HT1080 (cell line): ENCODE measurements around the gene TMC3. TPM values are rescaled to one million over a fixed set of nuclear protein-coding genes. Genes with fewer than 3 reads are reported as not detected.
A peak's percentile ranks its signal among the peaks of the same experiment; 100 is the strongest.

Experiments
- DNase-seq: peaks from one replicate; pipeline ENCODE4 v3.0.0-alpha.2; 2015; ENCODE audit warnings: low read depth
- total RNA-seq: library from RNA; depleted of rRNA; stranded (reverse); fragments of >200 nt; shearing (Covaris generic); gene quantifications from 2 replicates; pipeline ENCODE4 v1.2.3, GENCODE V29; 2014

Gene TMC3
- total RNA-seq, 1 experiment from 2014 or later: not detected

DNA sequence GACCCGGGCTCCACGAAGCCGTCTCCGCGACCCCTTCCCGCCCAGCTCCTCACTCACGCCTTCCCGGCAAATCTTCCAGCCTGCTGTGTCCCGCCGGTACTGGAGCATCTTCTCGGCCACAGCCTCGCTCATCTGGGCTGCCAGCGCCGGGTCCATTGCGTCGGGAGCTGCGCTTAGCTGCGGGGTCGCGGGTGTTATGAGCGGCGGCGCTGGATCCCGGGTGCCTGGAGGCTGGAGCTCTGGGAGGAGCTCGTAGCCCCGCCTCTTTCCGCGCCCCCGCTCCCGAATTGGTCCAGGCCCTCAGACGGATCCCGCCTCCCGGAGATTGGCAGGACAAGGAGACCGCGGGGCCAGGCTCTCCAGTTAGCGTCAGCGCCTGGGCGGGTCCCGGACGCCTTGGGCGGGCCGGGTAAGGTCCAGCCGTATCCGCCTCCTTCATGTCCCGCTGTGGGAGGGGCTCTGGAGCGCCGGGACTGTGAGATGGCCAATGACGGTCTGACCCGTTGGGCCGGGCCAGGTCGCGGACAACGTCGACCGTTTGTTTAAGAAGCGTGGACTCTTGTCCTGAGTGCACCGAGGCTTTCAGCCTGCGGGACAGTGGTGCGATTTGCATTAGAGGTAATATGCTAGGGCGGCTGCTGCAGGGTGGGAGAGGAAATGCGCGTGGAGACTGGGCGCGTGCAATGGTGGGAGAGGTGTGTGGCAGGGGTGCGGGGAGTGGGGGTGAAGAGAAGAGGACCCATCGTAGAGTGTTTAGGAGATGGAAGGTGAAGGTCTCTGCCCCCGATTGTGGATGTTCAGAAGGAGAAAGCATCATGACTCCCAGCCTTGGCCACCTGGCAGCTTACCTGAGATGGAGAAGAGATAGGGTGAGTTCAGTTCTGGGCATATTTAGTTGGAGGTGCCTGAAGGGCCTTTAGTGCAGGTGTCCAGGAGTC is 49.8 kb downstream of the TMC3 start, which contains the start of gene STARD5:
Gene STARD5, minus strand, starts transcription at position 198 of the 938 bp plus-strand sequence. Its CDS starts 42 bp downstream, at position 156.
- DNase-seq: peak; percentile 96

DNA sequence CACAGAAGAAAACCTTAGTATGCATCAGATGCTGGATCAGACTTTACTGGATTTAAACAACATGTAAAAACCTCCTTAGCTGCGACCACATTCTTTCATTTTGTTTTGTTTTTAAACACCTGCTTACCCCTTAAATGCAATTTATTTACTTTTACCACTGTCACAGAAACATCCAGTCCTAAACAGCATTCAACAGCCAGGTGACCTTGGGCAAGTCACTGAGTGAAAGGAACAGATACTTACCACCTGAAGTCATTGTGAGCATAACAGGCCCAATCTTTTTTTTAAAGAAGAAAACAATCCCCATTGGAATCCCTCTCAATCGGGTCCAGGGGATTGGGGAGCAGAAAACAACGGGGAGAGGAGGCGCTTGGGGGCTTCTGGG is 50.5 kb downstream of the TMC3 start:
- DNase-seq: no peak

DNA sequence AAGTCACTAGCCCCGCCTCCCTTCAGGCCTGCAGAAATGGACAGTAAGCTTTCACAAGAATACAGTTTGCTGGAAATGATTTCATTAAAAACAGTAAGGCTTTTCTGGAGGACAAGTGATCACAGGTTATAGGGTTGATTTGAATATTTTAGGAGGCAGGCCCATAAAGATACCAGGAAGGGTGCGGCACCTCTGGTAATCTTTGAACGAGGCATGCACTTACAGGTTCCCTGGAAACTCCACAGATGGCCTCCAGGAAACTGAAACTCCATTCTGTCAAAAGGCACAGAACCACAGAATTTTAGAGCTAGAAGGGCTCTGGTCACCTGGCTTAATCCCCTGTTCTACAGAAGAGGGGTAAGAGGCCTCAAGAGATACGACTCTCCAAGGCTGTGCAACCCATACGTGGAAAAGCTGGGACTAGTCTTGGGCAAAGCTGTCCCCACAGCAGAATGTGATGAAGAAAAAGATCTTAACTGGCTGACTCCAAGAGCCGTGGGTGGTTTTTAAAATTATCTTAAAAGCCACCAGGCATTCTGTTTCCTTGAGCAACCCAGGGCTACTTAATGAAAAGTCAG is 51.2 kb downstream of the TMC3 start:
- DNase-seq: no peak

DNA sequence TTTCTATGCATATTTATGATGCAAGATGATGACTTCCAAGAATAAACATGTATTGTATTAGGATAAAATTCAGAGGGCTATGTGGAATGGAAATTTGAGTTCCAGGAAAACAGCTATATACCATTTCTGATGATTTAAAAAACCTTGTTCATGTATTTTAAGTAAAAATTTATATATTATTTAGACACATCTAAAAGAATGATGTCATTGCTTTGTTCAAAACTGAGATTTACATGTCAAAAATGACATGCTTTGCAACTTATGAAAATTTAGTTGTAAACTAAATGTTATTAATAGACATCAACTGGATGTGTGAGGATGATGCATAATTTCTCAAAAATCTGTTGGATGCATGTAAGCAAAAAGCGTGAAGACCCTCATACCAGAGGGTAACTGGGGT is 52.3 kb downstream of the TMC3 start:
- no peak for DNase-seq

DNA sequence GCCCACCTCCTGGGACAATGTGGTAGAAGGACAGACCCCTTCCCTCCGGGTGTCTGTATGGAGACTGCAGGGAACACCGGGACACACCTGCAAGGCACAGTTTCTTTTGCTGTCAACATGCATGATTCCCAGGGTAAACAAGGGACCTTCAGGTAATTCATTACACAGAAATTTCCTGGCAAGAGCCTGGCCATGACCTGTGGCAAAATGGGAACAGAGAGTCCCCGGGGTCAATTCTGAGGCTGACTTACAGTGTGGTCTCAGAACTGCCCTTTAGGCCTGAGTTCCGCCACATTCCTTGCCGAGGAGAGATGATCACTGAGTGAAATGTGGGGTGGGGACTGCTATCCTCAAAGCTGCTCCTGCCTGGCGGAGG is 56.4 kb downstream of the TMC3 start:
- DNase-seq: no peak

DNA sequence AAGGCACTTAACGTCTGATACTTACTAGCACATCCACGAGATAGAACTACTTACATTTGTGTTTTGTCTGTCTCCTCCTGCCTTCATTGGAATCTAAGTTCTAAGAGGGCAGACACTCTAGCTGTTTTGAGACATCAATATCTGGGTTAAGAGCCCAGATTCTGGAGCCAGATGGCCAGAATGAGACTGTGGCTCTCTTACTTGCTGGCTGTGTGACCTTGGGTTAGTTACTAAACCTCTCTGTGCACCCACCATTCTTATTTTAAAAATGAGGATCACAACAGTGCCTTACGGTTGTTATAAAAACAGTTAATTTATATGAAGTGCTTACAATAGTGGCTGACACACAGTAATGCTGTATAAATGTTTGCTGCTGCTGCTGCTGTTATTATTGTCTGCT is 57.7 kb downstream of the TMC3 start:
- no peak for DNase-seq

DNA sequence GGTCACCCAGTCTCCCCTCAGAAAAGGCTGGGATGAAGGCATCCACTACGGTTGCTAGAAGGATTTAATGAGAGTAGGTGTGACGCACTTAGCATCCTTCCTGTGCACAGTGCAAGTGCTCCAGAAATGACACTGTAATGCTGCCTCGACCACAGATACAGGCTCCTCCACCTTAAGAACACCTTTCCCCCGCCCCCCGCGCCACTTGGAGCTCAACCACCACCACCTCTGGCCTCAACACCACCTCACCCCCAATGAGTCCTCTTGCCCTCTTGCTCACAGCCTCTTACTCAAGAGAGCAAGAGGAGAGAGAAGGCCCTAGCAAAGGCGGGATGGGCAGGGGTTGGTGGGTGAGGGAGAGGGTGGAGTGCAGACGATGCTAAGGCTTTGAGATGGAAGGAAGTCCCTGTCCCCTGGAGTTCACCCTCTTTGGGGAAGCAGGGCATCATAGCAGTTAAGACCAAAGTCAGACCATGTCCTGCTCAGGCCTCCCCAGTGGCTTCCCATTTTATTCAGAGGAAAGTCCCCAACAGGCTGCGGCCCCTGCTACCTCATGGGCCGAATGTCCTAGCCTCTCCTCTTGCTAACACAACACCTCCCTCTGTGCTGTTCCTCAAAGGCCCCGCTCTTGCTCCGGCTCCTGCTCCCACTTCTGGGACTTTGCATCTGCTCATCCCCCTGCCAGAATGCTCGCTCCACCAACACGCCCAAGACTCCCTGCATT is 58.4 kb downstream of the TMC3 start:
- DNase-seq: no peak

DNA sequence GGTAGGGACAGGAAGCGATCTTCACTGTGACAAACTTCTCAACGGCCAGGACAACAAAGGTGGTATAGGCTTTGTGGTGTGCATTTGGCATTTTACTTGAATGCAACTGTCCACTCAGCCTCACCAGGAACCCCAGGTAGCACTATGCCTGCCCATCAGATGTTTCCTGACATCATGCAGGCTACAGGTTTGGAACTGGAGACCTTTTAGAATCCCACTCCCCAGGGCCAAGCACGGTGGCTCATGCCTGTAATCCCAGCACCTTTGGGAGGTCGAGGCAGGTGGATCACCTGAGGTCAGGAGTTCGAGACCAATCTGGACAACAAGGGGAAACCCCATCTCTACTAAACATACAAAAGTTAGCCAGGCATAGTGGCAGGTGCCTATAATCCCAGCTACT is 59.6 kb downstream of the TMC3 start:
- DNase-seq: no peak

DNA sequence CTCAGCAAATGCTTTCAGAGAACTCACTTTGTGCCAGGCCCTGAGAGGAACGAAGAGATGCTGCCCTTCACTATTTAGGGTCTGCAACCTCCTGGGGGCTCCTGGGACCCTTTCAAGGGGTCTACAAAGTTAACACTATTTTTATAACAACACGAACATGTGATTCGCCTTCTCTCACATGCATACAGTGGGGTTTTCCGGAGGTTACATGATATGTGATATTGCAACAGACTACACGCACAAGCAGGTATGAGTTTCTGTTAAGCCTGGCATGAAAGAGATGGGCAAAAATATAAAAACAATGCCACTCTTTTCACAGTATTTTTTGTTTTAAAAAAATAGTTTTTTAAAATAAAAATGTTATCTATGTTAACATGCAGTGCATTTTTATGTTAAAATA is 60.3 kb downstream of the TMC3 start:
- no peak for DNase-seq

DNA sequence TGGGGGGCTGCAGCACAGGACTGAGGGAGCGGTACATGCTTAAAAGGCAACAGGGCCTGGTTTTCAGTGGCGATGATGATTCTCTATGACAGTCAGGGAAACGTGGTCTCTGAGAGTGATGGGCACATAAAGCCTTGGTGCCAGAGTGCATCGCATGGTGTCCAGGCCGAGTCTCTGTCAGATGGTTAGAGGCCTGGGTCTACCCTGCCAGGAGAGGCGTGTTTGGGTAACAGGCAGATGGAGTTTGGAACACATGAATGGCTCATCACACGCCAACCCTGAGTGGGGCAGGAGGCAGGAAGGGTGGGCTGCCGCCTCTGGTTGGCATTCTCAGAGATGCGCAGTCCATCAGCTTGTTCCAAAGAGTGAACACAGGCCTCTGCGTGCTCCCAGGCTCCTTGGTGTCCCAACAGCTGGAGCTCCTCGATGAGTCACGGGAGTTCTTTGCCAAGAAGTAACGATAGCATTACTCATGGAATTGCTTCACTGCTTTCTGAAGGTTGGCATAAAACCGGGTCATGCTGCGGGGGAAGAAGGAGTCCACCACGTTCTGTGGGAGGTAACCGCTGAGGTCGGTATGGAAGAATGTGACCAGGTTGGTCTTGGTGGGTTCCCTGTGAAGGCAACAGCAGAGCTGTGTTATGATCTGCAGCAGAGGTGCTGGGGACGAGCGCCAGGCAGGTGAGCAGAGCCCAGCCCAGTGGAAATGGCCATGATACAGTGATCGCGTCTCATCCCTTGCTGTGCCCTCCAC is 61.0 kb downstream of the TMC3 start:
- peak; percentile 93 for DNase-seq

DNA sequence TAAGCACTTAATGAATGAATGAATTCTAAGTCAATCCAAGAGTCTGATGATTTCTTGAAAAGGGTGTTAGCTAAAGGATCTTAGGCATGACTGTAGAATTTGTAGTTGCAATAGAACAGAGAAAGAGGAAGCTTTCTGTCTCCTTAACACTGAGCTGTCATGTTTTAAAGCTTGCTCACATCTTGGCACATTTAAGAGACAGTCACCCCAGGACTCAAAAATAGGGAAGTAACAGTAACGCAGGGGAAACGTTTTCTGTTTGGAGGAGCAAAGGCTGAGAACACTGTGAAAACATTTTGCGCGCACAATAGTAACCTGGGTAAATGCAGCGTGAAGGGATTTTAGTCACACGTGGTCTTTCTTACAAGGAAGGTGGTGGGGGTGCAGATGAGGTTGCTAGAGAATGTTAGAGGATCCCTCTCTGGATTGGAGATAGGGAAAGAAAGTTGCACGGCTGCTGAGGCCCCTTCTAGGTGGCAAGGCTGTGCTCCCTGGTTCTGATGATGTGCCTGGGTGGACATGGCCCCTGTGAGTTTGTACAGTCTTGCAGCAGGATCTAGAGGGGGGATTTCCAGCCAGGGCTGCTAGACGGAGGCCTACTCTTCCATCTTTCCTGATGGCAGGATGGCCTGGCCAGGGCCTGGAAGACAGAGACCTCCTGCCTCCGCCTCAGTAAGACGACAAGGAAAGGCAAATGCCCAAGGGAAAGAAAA is 62.1 kb downstream of the TMC3 start:
- no peak for DNase-seq

DNA sequence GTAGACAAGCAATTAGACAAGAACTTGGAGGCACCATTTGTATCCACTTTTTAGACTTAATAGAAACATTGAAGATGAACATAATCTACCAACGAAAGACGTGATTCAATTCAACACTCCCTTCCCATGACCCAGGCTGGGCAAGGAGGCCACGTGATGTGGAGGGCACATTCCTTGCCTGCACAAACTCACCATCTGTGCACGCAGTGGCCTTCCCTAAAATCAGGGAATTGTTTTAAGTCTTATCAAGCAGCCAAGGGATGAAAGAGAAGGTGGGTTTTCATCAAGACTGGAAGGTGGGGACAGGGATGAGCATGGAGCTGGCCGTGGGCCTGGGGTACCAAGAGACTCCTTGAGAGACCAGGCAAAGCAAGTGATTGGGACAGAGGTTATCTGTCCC is 63.5 kb downstream of the TMC3 start:
- DNase-seq: no peak

DNA sequence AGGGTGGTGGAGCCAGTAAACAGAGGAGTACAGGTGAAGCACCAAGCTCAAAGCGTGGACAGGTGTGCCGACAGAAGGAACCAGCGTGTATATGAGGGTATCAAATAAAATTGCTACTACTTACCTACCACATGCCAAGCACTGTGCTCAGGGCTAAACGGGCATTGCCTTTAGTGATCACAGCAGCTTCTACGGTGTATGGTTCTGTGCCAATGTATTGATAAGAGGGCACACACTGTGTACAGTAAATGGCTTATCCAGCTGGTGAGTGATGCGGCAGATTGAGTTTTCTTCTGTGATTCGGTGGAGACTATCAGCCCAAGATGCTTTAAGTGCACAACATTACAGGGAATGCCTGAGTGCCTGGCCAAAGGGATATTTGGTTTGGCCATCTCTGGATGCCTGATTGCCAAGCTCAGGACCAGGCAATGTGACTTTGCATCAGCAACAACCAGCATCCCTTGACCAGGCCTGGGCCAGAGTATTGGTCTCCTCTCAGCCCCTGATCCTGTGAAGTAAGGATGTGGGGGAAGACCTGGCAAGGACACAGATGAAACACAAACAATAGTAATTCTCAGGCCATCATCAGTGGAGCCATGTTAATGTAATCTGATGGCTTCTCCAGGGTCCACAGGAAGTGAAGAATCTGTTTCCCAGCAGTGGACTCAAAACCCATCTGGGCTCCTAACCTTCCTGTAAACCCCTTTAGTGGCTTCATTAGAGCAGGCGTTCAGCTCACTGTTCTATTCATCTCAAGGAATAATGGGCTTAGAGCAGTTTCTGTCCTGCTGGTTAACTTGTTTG is 64.2 kb downstream of the TMC3 start:
- no peak for DNase-seq

DNA sequence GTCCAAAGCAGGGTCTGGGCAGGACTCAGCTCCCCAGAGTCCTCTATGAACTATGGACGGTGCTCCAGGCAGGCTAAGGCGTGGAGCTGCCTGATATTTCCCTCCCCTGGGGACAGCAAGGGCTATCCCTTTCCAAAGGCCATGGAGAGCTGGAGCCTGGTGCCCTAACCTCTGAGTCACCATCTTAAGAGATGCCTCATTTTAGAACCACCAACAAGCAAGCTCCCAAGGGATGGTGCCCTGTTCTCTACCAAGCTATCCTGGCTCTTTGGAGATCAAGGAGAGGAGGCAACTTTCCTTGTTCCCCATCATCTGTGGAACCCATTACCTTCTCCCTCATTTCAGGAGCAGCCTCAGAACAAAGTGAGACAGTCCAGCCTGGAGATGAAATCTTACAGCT is 65.8 kb downstream of the TMC3 start:
- DNase-seq: no peak

DNA sequence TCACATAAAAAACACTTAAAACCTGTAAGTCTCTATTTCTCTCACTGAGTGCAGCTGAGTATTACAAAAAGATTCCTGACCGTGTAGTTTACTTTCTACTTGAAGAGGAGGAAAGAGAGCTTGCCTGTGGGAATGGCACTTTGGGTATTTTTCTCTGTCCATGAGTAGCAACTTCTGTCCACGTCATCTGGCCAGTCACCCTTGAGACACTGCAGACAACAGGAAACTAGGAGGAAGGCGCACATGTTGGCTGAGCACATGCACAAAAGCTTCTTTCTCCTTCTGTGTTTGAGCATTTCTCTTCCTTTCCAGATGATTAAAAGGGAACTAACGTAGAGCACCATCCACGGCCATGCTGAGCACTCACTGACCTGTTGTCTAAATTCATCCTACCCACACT is 69.8 kb downstream of the TMC3 start:
- DNase-seq: peak; percentile 73

DNA sequence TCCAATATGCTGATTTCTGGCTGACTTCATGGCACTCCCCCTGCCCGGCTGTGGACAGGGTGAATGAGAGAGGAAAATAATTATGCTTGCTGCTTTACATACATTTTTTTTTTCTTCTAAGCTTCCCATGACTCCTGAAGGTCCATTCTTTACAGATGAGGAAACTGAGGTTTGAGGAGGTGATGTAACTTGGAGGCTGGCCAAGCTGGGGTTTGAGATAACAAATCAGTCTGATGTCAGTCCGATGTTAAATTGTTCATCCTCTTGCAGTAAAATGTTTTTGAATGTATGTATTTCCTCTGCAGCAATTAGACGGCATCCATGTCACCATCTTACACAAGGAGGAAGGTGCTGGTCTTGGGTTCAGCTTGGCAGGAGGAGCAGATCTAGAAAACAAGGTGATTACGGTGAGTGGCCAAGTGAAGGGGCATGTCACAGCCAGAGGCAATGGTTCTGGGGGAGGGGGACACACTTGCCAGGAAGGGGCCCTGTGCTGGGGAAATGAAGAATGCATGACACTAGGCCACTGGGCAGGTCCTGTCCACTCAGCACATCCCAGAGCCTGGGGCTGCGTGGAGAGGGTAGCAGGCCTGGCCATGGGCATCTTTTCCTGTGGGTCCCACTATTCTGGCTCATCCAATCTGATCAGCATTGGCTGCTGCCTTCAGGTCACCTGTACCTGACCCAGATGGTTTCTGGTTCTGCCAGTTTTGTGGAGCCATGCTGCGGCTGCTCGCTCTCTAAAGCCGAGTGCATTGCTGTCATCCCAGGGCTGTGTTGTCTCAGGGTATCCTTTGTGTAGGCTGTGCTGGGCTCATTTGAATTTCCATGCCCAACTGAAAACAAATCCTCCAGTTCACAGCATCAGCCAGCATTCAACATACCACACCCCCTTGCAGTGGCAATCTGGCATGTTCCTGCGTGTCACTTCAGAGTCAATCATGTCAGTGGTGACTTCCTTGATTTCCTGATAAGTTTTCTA is 70.5 kb downstream of the TMC3 start:
- no peak for DNase-seq

DNA sequence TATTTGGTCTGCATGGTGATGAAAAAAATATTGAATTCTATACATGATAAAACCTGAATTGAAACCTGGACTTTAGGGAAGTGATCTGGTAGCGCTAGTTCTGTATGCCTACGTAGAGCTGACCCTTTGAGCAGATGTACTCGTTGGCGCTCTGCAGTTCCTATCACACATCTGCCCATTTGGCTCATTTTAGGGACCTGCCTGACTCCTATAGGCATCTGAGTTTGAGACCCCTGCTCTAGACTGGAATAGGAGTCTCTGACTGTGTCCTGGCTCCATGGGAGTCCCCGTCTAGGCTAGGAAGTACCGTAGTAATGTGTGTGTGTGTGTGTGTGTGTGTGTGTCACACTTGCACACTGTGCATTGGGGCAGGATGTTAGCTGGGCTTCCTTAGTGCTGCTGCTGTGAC is 71.3 kb downstream of the TMC3 start:
- DNase-seq: no peak

DNA sequence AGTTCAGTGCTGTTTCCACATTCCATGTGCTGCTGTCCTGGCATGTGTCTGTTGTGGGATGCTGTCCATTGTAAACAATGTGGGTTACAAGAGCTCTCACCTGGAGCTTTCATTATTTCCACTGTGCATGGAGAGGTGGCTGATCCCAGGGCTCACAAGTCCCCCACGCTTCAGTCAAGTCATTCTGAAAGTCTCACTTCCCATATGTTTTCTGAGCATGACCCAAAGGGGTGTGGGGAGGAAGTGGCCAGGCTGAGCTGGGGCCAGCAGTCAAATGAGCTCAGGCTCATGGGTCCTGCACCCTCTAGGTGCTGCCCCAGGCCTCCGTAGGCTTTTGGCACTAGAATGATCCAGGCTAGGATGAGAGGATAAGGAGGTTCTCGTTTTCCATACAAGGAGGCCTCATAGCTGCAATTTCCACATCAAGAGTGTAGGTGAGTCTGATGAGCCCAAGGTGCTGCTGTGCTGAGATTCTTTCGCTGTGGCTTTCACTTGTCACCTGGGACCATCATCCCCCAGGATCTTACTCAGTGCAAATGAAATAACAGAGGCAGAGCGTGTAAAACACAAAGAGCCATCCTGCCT is 72.1 kb downstream of the TMC3 start:
- DNase-seq: no peak
